NCI-H2227 treated with DMSO at 0.1 percent for 48 hours (cell line): ENCODE measurements around the gene CSF2.
"Not testable (repeated sequence)": the region's sequence is repeated elsewhere in the genome, so short reads cannot be mapped to it uniquely, and the experiment has no call there.

Experiments
- DNase-seq: peaks from one replicate; lab custom pipeline; 2025; lab: John Stamatoyannopoulos, UW

CSF2 gene

GRCh38 chr5:132087176-132087575, 13.6 kb downstream of the CSF2 start:
- no peak for DNase-seq

GRCh38 chr5:132087661-132088060, 14.1 kb downstream of the CSF2 start:
- DNase-seq = no peak

DNA sequence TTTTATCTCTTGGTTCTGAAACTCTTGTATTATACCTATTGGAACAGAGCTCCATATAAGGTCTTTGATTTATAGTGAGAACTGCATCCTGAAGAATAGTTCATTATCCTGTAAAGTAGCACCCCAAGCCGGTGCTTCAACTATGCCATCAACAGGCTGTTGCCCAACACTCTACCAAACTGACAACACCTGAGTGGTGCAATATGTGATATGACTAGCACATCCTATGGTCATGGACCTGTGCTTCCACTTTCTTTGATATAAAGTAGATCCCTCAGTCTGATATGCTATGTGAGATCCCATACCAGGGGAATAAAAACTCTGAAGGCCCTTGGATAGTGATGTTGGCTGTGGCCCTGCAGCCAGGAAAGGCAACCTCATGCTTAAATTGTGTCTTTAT, 15.8 kb downstream of the CSF2 start:
- DNase-seq = no peak

GRCh38 chr5:132090107-132090506, 16.5 kb downstream of the CSF2 start:
- DNase-seq = no peak

DNA sequence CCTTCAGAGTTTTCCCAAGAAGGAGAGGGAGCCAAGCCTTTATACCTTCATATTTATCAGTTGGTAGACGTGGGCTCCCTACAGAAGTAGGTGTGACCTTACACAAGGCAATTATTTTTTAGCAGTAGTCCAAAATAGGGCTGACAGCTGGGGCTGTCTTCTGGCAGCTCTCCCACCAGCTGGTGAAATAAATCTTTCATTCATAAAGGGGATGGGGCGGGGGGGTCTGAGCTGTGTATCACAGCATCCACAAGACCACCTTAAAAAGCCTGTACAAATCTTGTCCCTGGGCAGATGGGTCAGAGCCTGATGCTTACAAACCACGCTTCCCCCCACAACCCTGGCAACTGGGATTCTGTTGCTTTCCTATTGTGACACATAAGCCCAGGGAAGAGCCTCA, 19.7 kb downstream of the CSF2 start:
- DNase-seq = no peak

- no peak for DNase-seq
These were observed 20.9 kb downstream of the CSF2 start for GRCh38 chr5:132094393-132095076.

- DNase-seq = no peak
These were observed 21.5 kb downstream of the CSF2 start for GRCh38 chr5:132095077-132095410.

GRCh38 chr5:132095424-132095972, 21.9 kb downstream of the CSF2 start:
- no peak for DNase-seq

- no peak for DNase-seq
These were observed 23.3 kb downstream of the CSF2 start for GRCh38 chr5:132096904-132097303.

- no peak for DNase-seq
These were observed 24.6 kb downstream of the CSF2 start for GRCh38 chr5:132098151-132098594.

DNA sequence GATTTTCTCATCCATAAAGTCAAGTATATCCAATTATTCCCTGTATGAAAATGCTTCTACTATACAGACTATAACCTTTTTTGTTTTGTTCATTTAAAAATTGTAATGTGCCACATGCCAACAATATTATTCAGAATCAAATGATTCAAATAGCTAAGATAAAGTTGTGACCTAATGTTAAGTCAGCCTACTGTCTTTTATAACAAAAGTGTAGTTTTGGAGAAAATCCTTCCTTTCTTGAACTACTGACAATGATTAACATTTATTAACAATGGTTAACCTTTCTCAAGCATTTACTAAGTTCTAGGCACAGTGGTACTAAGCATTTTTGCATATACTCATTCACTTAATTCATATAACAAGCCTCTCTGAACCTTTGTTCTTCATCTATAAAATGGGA, 25.0 kb downstream of the CSF2 start:
- DNase-seq = no peak

DNA sequence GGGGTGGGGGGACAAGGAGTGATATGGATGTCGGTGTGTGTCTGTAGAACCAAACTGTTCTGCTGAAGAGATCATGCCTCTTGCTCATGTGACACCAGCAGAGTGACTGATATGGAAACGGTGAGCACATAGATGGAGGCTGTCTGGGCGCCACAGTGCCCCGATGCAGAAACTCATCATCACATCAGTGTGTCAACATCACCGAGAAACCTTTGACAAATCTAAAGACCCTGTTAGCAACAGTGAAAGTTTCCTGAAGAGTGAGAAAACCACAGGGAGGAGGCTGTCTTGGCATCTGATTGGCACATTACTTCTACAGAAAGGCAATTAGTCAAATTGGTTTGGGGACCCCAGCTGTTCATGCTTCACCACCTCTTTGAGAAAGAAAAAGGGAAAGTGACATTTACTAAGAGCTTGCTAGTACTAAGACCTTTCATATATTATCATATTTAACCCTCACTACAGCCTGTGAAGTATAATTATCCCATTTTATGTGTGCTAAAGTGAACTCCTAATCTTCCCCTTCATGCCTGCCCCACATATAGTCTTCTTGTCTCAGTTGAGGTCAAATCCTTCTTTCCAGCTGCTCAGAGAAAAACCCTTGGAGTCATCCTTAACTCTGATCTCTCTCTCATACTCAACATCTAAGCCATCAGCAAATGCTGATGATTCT, 25.6 kb downstream of the CSF2 start:
- DNase-seq = peak; percentile 3

DNA sequence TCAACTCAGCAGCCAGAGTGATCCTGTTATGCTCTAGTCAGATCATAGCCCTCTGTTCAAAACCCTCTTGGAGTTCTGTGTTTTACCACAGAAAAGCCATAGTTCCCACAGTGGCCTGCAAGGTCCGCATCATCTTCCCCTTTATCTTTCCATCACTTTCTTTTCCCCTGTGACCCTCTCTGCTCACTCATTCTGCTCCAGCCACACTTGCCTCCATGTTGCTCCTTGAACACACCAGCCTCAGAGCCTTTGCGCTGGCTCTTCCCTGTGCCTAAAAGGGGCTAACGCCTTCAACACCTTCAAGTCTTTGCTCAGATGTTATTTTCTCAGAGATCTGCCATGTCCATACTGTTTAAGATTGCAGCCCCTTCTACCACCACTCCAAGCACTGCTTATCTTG, 26.3 kb downstream of the CSF2 start:
- no peak for DNase-seq

GRCh38 chr5:132100672-132101261, 27.2 kb downstream of the CSF2 start:
- DNase-seq = no peak

DNA sequence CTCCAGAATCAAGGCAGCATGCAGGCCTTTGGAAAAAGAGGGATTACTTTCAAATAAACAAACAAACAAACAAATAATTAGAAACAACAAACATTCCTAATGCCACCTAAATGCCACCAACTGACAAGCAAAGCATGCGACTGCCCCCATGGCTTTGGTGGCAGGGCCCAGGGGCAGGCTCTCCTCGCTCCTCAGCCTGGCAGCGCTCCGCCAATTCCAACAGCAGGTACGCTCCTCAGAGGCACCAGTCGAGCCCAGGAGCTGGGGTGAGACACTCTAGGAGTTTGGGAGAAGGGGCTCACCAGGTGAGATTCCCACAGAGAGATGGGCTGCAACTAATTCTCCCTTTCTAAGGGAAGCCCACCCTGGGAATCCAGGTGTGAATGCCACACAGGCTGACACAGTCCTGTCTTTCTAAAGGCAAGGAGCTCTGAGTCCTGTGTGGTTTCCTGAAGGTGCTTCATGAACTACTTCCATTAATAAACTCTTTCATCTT, 27.8 kb downstream of the CSF2 start:
- DNase-seq = no peak

DNA sequence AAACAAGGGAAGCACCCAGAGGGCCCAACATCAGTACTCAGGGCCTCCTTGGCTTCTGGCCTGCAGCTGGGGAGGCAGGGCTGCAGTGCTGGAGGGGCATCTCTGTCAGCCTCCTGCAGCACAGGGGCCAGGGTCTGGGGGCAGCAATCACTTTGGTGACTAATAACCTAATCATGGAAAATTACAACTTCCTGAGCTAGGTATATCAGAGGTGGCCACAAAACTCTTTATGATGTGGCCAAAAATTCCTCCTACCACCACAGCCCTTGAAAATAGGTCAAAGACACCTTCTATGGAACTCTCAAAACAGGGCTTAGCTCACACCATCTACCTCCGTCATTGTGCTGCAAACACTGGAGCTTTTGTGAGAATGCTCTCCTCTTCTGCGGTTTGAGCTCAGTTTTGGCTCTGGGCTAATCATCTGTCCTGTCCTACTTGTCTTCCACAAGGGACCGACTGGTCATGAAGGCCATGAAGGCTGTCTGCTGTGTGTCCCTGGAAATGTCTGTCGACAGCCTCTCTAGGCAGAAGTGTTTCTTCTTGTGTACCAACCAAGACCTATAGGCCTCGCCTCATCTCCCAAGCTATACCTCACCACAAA, 28.6 kb downstream of the CSF2 start:
- no peak for DNase-seq

DNA sequence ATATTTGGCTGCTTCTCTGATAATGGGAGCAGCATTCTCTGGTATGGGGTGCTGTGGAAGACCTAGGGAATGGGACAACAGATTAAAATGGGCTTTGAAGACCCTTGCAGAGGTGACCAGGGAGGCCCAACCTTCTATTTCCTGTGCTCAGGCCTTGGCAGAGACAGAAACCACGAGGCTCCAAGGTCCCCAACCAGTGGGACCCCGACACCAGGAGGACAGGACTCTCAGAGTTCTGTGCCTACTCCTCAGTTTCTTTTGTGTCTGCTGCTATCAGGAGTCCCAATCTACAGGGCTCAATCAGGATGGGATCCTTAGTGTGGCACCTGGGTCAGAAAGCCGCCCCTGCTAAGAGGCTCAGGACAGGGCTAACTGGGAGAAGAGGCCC, 29.3 kb downstream of the CSF2 start:
- DNase-seq = no peak

- no peak for DNase-seq
These were observed 29.9 kb downstream of the CSF2 start for GRCh38 chr5:132103332-132103951.

GRCh38 chr5:132103969-132104391, 30.4 kb downstream of the CSF2 start:
- no peak for DNase-seq

GRCh38 chr5:132104556-132104955, 31.0 kb downstream of the CSF2 start:
- no peak for DNase-seq

DNA sequence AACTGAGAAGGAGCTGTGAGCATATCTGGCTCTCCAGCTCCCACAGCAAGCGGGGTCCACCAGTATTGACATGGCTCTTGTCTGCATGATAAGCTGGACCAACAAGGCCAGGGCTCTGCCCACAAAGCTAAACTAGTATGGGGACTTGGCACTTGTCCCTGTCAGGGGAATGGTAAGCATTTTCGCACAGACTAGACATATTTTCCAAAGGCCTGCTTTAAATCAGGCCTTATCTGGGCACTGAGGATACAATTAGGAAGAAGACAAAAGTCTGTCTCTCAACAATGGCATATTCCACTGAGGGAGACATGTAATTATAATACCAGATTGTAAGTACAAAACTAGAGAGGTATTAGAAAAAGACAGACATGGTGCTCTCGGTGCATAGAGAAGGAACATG, 32.1 kb downstream of the CSF2 start:
- DNase-seq = no peak

DNA sequence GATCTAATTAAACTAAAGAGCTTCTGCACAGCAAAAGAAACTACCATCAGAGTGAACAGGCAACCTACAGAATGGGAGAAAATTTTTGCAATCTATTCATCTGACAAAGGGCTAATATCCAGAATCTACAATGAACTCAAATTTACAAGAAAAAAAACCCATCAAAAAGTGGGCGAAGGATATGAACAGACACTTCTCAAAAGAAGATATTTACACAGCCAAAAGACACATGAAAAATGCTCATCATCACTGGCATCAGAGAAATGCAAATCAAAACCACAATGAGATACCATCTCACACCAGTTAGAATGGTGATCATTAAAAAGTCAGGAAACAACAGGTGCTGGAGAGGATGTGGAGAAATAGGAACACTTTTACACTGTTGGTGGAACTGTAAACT, 34.9 kb downstream of the CSF2 start:
- not testable (repeated sequence) for DNase-seq
